SK-N-MC (cell line): Measurements from ENCODE around the gene TRMO.

Experiments
- EZH2 ChIP-seq: fragments of 200-600 bp; sonication (generic); IDR thresholded peaks from one replicate; pipeline ENCODE4 v1.6.1; 2017; ENCODE audit warnings: antibody characterized with exemption
- POLR2AphosphoS5 ChIP-seq: IDR thresholded peaks from 2 replicates; pipeline ENCODE4 v1.6.1; 2012; ENCODE audit warnings: mild to moderate bottlenecking, low read depth, low read length, borderline replicate concordance

GRCh38 chr9:97924386-97924785 is 2.1 kb upstream of the TRMO start:
- TF ChIP-seq POLR2AphosphoS5 (no peak), EZH2 (no peak)
